GM19043 (cell line): ENCODE measurements around the gene HSD17B14.
"Not testable (repeated sequence)": the region's sequence is repeated elsewhere in the genome, so short reads cannot be mapped to it uniquely, and the experiment has no call there.

Experiments
- ATAC-seq: cut with Tn5 transposase; IDR thresholded peaks from one replicate; pipeline ENCODE4 v1.9.1; 2021; ENCODE audit warnings: low read depth; ENCODE audit not compliant: unreplicated experiment

HSD17B14 gene

DNA sequence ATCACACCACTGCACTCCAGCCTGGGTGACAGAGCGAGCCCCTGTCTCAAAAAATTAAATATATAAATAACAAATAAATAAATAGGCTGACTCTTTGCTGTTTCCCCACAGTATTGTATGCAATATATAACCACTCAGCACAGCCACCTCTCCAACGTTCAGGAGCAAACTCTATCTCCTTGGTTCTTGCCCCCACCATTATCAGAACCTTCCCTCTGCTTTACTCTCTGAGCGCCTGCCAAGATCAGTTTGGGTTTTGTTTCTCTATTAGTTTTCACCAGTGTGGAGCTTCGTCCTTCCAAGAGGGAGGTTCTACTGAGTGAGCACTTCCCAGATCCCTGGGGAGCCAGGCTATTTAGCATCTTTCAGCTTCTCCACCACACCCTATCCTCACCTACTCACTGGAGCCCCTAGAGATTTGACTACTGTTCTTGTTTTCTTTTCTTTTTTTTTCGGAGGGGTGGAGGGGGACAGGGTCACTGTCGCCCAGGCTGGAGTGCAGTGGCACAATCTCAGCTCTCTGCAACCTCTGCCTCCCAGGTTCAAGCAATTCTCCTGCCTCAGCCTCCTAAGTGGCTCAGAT, 68.0 kb downstream of the HSD17B14 start:
- ATAC-seq = not testable (repeated sequence)

DNA sequence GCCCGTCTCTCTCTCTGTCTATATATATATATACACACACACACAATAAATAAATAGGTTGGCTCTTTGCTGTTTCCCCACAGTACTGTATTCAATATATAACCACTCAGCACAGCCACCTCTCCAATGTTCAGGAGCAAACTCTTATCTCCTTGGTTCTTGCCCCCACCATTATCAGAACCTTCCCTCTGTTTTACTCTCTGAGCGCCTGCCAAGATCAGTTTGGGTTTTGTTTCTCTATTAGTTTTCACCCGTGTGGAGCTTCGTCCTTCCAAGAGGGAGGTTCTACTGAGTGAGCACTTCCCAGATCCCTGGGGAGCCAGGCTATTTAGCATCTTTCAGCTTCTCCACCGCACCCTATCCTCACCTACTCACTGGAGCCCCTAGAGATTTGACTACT, 70.5 kb downstream of the HSD17B14 start:
- not testable (repeated sequence) for ATAC-seq
